ENCODE results near the gene BMPR2.
"Not testable (repeated sequence)": the region's sequence is repeated elsewhere in the genome, so short reads cannot be mapped to it uniquely, and the experiment has no call there.

The BMPR2 gene

GRCh38 chr2:202375609-202376408, at the start of gene BMPR2:
TSS of gene BMPR2 (plus strand) at chr2:202376327. CDS start at chr2:202377475, 1,148 bp downstream.
- DNase-seq, result peak; percentile 90

GRCh38 chr2:202327858-202328257, 48.3 kb upstream of the BMPR2 start:
- no peak for DNase-seq

GRCh38 chr2:202335791-202336467, 40.2 kb upstream of the BMPR2 start:
- no peak for DNase-seq

- DNase-seq, result no peak
These were observed 39.0 kb upstream of the BMPR2 start for GRCh38 chr2:202337151-202337550.

- no peak for DNase-seq
These were observed 38.3 kb upstream of the BMPR2 start for GRCh38 chr2:202337706-202338346.

GRCh38 chr2:202339071-202339870, 36.9 kb upstream of the BMPR2 start:
- DNase-seq, result no peak

GRCh38 chr2:202344178-202344577, 31.9 kb upstream of the BMPR2 start:
- no peak for DNase-seq

GRCh38 chr2:202346180-202346579, 29.9 kb upstream of the BMPR2 start:
- DNase-seq, result no peak

GRCh38 chr2:202353430-202353829, 22.7 kb upstream of the BMPR2 start:
- DNase-seq, result no peak

GRCh38 chr2:202355993-202356505, 20.1 kb upstream of the BMPR2 start:
- no peak for DNase-seq

GRCh38 chr2:202358924-202359323, 17.2 kb upstream of the BMPR2 start:
- not testable (repeated sequence) for DNase-seq

GRCh38 chr2:202360646-202361045, 15.5 kb upstream of the BMPR2 start:
- no peak for DNase-seq

- DNase-seq, result no peak
These were observed 15.0 kb upstream of the BMPR2 start for GRCh38 chr2:202361108-202361507.

GRCh38 chr2:202373490-202373889, 2.6 kb upstream of the BMPR2 start:
- DNase-seq, result no peak

- DNase-seq, result not testable (repeated sequence)
These were observed 1.7 kb upstream of the BMPR2 start for GRCh38 chr2:202374383-202374782.

- peak; percentile 65 for DNase-seq
These were observed 1.0 kb upstream of the BMPR2 start for GRCh38 chr2:202375033-202375608.

GRCh38 chr2:202376460-202377206, 506 bp downstream of the BMPR2 start:
- peak; percentile 43 for DNase-seq

GRCh38 chr2:202377207-202377761, 1.2 kb downstream of the BMPR2 start:
- DNase-seq, result peak; percentile 32

GRCh38 chr2:202378001-202378400, 1.9 kb downstream of the BMPR2 start:
- DNase-seq, result peak; percentile 5

GRCh38 chr2:202378662-202379358, 2.7 kb downstream of the BMPR2 start:
- DNase-seq, result no peak

GRCh38 chr2:202382684-202383083, 6.6 kb downstream of the BMPR2 start:
- no peak for DNase-seq

Data from NCI-H1105 treated with DMSO at 0.1 percent for 48 hours (cell line).